ENCODE results near the gene SEPTIN6.

The SEPTIN6 gene

DNA sequence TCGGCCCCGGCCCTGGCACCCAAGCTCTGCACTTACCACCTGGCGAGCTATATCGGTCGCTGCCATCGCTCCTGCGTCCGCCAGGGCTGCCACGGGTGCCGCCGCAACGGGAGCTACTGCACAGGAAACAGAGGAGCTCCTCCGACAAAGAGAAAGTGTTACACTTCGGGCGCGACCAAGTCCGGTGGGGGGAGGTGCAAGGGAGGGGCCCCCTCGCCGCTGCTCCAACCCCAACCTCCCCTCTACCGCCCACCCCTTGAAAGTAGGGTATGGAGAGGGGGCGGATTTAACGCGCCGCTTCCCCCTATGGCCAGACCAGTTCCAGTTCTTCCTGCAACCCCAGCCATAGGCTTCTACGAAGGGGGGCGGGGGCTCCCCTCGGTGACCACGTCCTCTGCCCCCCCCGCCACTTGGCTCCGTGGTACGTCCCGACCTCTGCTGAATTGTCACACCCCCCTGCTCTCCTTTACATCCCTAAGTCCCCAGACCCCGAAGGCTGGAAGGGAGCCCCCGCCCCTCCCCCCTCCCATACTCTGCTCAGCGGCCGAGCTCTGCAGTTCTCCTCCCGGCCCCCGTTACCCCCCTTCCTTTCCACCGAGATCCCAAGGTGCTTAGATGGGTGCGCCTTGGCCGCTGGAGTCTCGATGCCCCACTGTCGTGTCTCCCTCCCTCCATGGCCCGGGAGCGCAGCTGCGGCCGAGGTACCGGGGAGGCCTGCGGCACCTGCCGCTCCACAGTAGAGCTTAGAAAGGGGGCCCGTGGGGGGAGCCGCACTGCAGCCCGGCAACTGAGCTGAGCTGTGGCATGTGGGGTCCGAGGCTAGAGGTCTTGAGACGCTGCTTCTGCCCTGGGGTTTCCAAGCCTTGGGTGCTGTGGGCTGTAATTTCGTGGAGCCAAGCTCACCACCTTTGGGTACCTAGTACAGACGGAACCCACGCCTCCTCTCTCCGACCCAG, at the start of gene SEPTIN6:
SEPTIN6 (minus strand) TSS at position 129 of the 956 bp plus-strand sequence; CDS start at position 66, 63 bp downstream.
- peak within 1 kb of the TSS; percentile 97 for H3K27ac Mint-ChIP-seq
- H3K4me1 Mint-ChIP-seq (ENCODE audit: low read depth), result peaks cover 17% of the 10 kb centered on the region
- H3K27me3 Mint-ChIP-seq, result no peaks in the 10 kb centered on the region

DNA sequence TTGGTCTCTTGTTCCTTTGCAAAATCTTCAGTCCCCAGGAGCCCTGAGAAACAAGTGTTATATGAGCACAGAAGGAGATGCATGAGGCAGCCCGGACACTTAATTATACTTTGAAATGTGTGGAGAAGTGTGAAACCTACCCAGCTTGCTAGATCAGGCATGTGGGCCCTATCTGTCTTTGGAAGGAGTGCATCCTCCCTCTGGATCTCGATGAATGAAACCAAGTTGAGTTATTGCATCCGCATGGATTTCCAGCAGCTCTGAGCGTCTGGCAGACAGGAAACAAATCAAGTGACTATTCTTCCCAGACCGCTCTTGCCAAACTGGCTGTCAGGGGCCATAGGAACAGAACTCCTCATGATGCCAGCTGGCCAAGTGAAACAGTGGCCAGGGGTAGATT, 45.8 kb upstream of the SEPTIN6 start:
- H3K27me3 Mint-ChIP-seq, result no peaks in the 10 kb centered on the region
- H3K9me3 Mint-ChIP-seq (ENCODE audit: low read depth), result no peaks in the 10 kb centered on the region
- no peak overlapping the region for H3K4me3 Mint-ChIP-seq
- H3K27ac Mint-ChIP-seq, result no peak overlapping the region
- H3K4me1 Mint-ChIP-seq (ENCODE audit: low read depth), result no peaks in the 10 kb centered on the region
- no peaks in the 10 kb centered on the region for H3K36me3 Mint-ChIP-seq

More for the DNA sequence above, at the start of gene SEPTIN6:
- no peaks in the 10 kb centered on the region for H3K9me3 Mint-ChIP-seq (ENCODE audit: low read depth)
- H3K4me3 Mint-ChIP-seq, result peak within 1 kb of the TSS; percentile 98
- peaks cover 2% of the 10 kb centered on the region for H3K36me3 Mint-ChIP-seq

DNA sequence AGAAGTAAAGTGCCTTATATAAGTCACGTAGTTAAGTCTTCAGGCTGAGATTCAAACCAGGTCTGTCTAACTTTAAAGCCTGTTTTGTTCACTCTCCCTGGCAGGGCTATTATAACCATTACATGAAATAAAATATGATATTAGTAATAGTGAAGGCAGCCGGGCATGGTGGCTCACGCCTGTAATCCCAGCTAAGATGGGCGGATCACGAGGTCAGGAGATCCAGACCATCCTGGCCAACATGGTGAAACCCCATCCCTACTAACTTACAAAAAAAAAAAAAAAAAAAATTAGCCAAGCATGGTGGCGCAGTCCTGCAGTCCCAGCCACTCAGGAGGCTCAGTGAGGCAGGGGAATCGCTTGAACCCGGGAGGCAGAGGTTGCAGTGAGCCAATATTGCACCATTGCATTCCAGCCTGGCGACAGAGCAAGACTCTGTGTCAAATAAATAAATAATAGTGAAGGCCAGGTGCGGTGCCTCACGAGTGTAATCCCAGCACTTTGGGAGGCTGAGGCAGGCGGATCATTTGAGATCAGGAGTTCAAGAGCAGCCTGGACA, 43.3 kb upstream of the SEPTIN6 start:
- H3K9me3 Mint-ChIP-seq (ENCODE audit: low read depth), result no peaks in the 10 kb centered on the region
- no peak overlapping the region for H3K27ac Mint-ChIP-seq
- no peak overlapping the region for H3K4me3 Mint-ChIP-seq
- no peaks in the 10 kb centered on the region for H3K27me3 Mint-ChIP-seq
- H3K4me1 Mint-ChIP-seq (ENCODE audit: low read depth), result no peaks in the 10 kb centered on the region
- no peaks in the 10 kb centered on the region for H3K36me3 Mint-ChIP-seq

DNA sequence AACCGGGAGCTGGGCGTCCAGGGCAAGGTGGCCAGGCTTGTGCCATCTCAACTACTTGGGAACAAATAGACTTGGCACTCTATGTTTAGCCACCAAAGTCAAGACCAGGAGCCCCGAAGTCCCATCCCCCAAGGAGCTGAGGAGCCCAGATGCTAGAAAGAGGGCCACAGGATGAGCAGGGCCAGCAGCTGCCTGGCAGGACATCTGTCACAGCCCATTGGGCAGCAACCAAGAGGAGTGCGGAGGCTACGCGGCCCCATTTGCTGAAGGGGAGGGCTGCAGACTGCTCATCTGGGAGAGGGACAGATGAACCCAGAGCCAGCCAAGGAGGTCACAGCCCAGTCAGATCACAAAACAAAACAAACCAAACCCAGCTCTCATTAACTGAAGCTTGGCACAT, 42.5 kb upstream of the SEPTIN6 start:
- no peak overlapping the region for H3K27ac Mint-ChIP-seq
- H3K36me3 Mint-ChIP-seq, result no peaks in the 10 kb centered on the region
- no peaks in the 10 kb centered on the region for H3K9me3 Mint-ChIP-seq (ENCODE audit: low read depth)
- H3K4me3 Mint-ChIP-seq, result no peak overlapping the region
- H3K4me1 Mint-ChIP-seq (ENCODE audit: low read depth), result peaks cover 1% of the 10 kb centered on the region
- no peaks in the 10 kb centered on the region for H3K27me3 Mint-ChIP-seq

DNA sequence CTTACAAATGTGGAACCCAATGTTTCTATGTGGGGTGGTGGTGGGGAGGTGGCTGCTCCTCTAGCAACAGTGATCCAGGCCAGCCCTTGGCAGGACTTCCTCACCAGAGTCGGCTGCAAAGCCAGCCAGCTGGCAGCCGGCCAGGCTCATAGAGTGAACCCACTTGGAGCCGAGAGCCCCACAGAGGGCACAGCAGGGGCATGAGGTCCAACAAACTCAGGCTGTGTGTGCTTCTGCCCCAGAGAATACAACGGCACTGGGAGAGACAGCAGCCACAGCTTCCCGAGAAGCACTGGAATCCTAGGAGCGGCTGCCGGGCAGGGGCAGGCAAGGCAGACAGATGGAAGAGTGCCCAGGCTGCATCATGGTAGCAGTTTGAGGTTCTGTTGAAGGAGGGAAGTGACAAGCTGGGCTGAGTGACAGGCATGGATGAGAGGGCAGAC, 42.0 kb upstream of the SEPTIN6 start:
- Mint-ChIP-seq H3K27ac (no peak overlapping the region), H3K36me3 (no peaks in the 10 kb centered on the region), H3K4me3 (no peak overlapping the region), H3K27me3 (no peaks in the 10 kb centered on the region), H3K9me3 (ENCODE audit: low read depth) (no peaks in the 10 kb centered on the region), H3K4me1 (ENCODE audit: low read depth) (peaks cover 1% of the 10 kb centered on the region)

DNA sequence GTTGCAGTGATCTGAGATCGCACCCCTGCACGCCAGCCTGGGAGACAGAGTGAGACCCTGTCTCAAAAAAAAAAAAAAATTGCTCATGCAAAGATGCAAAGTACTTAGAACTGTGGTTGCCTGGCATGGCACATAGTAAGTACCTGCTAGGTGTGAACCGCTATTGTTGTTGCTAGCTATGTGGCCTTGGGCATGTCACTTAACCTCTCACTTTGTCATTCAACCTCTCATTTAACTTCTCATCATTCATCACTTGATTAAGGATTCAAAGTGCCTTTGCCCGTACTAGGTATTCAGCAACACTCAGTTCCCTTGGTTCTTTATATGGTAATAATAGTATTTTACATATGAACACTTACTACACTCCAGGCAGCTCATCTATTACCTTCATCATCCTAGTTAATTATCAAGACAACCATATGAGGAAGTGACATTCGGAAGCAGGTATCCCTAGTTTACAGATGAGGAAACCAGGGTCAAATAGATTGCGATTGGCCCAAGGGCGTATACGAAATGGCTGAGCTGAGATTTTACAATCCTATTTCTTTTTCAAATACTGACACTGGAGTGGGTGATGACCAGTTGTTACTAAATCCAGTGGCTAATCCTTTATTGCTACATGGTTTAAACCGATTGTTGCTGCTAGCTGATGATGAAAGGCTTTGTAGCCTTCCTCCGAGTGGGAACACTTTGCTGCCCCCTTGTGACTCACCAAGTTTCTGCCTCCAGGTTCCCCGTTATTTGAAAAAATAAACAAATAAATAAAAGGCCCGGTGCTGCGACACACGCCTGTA, 36.6 kb upstream of the SEPTIN6 start:
- Mint-ChIP-seq H3K27ac (no peak overlapping the region), H3K9me3 (ENCODE audit: low read depth) (no peaks in the 10 kb centered on the region), H3K36me3 (no peaks in the 10 kb centered on the region), H3K4me3 (no peak overlapping the region), H3K27me3 (no peaks in the 10 kb centered on the region), H3K4me1 (ENCODE audit: low read depth) (peaks cover 9% of the 10 kb centered on the region)

DNA sequence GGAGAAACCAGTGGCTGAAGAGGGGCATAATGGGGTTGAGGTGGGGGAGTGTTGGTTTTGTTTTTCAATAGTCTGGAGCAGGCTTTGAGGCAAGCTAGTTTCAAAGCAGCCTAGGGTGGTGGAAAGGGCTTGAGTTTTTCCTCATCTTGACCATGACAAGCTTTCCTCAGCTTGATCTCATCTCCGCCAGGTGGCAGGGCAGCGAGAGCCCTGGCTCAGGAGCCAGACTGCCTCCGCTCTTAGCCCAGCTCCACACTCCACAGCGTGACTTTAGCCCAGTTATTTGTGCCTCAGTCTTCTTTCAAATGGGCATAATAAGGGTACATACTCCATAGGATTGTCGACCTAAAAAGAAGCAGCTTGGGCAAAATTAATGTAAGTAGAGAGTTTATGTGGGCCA, 35.5 kb upstream of the SEPTIN6 start:
- no peaks in the 10 kb centered on the region for H3K9me3 Mint-ChIP-seq (ENCODE audit: low read depth)
- H3K27me3 Mint-ChIP-seq, result no peaks in the 10 kb centered on the region
- no peak overlapping the region for H3K4me3 Mint-ChIP-seq
- peaks cover 9% of the 10 kb centered on the region for H3K4me1 Mint-ChIP-seq (ENCODE audit: low read depth)
- no peak overlapping the region for H3K27ac Mint-ChIP-seq
- H3K36me3 Mint-ChIP-seq, result no peaks in the 10 kb centered on the region

DNA sequence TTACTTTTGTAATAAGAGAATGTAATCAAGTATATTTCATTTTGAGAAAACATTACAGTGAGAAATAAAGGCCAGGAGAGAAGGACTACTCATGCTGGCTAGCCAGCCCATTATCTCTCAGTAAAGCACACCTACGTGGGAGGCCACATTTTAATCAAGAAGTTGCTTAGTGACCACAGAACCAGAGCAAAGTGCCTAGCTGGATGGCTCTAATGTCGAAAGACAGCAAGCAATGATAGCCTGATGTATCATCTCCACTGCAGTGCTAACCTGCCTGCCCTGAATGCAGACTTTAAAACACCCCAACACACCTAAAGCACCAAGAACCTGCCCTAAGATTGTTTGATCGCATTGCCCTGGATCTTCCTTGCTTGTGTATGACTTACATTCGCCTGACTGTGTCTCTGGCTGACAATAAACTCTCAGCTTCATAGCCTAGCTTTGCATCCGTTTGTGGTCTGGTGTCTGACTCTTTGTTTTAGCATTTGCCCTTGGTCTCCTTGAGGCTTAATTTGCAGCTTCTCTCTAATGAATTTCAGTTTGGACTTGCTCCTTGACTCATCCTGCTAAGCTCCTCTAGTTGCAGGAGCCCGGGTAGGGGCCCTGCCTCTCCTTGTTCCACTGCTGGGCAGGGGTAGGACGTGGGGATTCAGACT, 34.1 kb upstream of the SEPTIN6 start:
- peak overlapping the region; percentile 66 for H3K27ac Mint-ChIP-seq
- H3K27me3 Mint-ChIP-seq, result no peaks in the 10 kb centered on the region

DNA sequence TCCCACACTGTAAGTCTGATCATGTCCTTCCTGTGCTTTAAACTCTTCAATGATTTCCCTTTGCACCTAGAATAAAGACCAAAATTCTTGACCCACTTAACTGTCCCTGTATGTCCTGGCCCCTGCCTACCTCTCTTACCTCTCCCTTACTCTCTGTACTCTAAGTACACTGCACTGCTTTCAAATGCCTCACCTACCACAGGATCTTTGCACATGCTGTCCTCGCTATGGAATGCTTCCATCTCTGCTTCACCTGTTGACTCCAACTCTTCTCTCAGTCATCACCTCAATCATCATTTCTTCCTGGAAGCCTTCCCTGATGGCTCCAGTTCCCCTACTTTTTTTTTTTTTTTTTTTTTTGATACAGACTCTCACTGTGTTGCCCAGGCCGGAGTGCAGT, 29.0 kb upstream of the SEPTIN6 start:
- Mint-ChIP-seq H3K9me3 (ENCODE audit: low read depth) (no peaks in the 10 kb centered on the region), H3K4me3 (no peak overlapping the region), H3K27me3 (no peaks in the 10 kb centered on the region), H3K4me1 (ENCODE audit: low read depth) (peaks cover 3% of the 10 kb centered on the region), H3K36me3 (no peaks in the 10 kb centered on the region), H3K27ac (no peak overlapping the region)

More for the DNA sequence above, 34.1 kb upstream of the SEPTIN6 start:
- no peaks in the 10 kb centered on the region for H3K9me3 Mint-ChIP-seq (ENCODE audit: low read depth)
- peaks cover 9% of the 10 kb centered on the region for H3K4me1 Mint-ChIP-seq (ENCODE audit: low read depth)
- H3K4me3 Mint-ChIP-seq, result peak overlapping the region; percentile 68
- no peaks in the 10 kb centered on the region for H3K36me3 Mint-ChIP-seq

DNA sequence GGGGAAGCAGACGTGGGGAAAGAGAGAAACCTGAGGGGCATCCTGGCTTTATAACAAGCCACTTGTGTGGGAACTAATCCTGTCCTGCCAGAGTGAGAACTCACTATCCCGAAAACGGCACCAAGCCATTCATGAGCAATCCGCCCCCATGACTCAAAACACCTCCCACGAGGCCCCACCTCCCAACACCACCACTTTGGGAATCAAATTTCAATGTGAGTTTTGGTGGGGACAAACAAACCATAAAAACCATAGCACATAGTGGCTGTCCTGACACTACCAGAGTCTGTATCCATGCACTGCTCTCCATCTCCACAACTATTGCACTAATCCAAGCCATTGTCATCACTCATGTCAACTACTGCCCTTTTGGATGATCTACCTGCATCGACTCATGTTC, 28.5 kb upstream of the SEPTIN6 start:
- Mint-ChIP-seq H3K4me3 (no peak overlapping the region), H3K36me3 (no peaks in the 10 kb centered on the region), H3K4me1 (ENCODE audit: low read depth) (no peaks in the 10 kb centered on the region), H3K9me3 (ENCODE audit: low read depth) (no peaks in the 10 kb centered on the region), H3K27me3 (no peaks in the 10 kb centered on the region), H3K27ac (no peak overlapping the region)

DNA sequence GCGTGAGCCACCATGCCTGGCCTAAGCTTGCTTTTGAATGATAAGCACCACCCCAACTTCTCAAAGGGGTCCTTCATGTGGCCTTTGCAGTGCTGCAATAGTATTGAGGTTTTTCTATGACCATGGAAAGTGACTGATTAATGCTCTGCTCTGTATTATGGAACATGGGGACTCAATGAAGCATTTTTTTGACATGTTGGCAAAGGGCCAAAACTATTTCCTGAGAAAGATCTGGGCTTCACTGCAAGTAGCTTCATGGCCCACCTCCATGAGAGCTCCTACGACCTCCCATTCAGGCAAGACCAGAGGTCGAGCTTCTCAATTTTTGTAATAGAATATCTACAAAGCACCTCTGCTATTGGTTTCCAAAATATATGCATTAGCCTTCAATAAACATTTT, 16.7 kb upstream of the SEPTIN6 start:
- H3K9me3 Mint-ChIP-seq (ENCODE audit: low read depth), result no peaks in the 10 kb centered on the region
- no peaks in the 10 kb centered on the region for H3K27me3 Mint-ChIP-seq
- H3K4me3 Mint-ChIP-seq, result no peak overlapping the region
- H3K36me3 Mint-ChIP-seq, result no peaks in the 10 kb centered on the region
- peaks cover 1% of the 10 kb centered on the region for H3K4me1 Mint-ChIP-seq (ENCODE audit: low read depth)
- no peak overlapping the region for H3K27ac Mint-ChIP-seq

DNA sequence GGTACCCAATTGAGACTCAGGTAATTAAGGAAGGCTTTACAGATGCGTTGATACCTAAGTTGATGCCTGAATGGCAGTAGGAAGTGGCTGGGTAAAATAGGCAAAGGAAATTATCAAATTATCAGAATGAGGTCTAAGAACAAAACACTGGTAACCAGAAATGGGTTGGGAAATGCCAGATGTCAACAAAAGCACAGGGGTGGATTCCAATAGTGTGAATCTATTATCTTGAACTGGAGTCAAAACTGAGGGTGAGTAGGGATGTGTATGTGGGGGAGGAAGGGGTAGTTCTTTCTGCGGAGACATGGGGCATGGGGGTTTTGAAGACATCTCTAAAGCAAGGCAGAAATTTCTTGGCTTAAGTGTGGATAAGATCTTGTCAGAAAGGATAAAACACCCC, 16.0 kb upstream of the SEPTIN6 start:
- Mint-ChIP-seq H3K9me3 (ENCODE audit: low read depth) (no peaks in the 10 kb centered on the region), H3K27ac (no peak overlapping the region), H3K27me3 (no peaks in the 10 kb centered on the region), H3K4me1 (ENCODE audit: low read depth) (peaks cover 3% of the 10 kb centered on the region), H3K4me3 (no peak overlapping the region), H3K36me3 (no peaks in the 10 kb centered on the region)

DNA sequence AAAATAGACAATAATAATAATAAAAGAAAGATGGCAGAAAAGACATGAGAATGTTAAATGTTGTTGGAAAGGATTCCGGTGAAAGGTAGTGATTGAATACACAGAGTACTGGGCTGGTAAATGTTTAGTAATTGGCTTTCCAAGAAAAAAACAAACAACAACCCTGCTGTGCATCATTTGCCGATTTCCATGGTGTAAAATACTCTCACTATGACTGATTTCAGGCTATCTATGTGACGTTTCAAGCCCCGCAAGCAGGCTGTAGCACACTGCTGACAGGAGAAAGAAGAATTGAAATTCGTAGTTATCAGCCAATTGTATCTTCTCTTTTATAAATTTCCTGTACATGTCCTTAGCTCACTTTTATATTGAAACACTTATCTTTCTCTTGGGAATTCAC, 13.6 kb upstream of the SEPTIN6 start:
- Mint-ChIP-seq H3K4me3 (no peak overlapping the region), H3K9me3 (ENCODE audit: low read depth) (no peaks in the 10 kb centered on the region), H3K36me3 (no peaks in the 10 kb centered on the region), H3K4me1 (ENCODE audit: low read depth) (peaks cover 3% of the 10 kb centered on the region), H3K27me3 (no peaks in the 10 kb centered on the region), H3K27ac (no peak overlapping the region)

DNA sequence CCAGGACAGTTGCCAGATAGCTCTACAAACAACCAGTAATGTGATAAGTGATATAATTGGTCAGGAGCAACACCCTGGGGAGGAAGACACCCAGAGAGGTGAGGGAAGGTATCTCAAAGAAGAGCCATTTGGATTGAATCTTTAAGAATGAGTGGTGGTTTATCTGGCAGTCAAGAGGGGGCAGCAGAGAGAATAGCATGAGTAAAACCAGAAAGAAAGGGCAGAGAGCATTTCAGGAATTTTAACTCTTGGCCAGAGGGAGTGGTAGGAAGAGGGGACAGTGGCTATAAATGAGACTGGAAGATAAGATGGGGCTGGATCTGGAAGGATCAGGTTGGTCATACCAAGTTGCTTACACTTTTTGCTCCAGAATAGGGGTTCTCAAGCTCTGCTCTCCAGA, 5.9 kb upstream of the SEPTIN6 start:
- no peak overlapping the region for H3K27ac Mint-ChIP-seq
- no peaks in the 10 kb centered on the region for H3K9me3 Mint-ChIP-seq (ENCODE audit: low read depth)
- H3K4me1 Mint-ChIP-seq (ENCODE audit: low read depth), result peaks cover 2% of the 10 kb centered on the region
- H3K4me3 Mint-ChIP-seq, result no peak overlapping the region
- H3K27me3 Mint-ChIP-seq, result no peaks in the 10 kb centered on the region
- H3K36me3 Mint-ChIP-seq, result no peaks in the 10 kb centered on the region
